Mesenchymal stem cell (in vitro differentiated cells and primary cell): Measurements from ENCODE around the gene PCSK7.

Experiments used
- DNase-seq: peaks from one replicate; pipeline ENCODE4 v3.0.0-alpha.2; 2013
- H2AFZ ChIP-seq: one replicate; pipeline ENCODE4 v1.6.1; 2013; ENCODE audit warnings: low read depth, mild to moderate bottlenecking, control low read depth, inconsistent platforms, low read length, moderate library complexity
- H2AK5ac ChIP-seq: 2 replicates; pipeline ENCODE4 v1.6.1; 2013; ENCODE audit warnings: low read length, moderate library complexity, mild to moderate bottlenecking, inconsistent platforms; ENCODE audit not compliant: severe bottlenecking
- H2BK120ac ChIP-seq: one replicate; pipeline ENCODE4 v1.6.1; 2013; ENCODE audit warnings: low read depth, mild to moderate bottlenecking, inconsistent platforms, low read length, moderate library complexity
- H2BK12ac ChIP-seq, 2 experiments: one replicate each; pipeline ENCODE4 v1.6.1; 2013; ENCODE audit warnings: inconsistent platforms in 2 of 2, low read length in 2 of 2, mild to moderate bottlenecking in 2 of 2, moderate library complexity in 2 of 2, control low read depth in 1 of 2
- H2BK15ac ChIP-seq: one replicate; pipeline ENCODE4 v1.6.1; 2013; ENCODE audit warnings: mild to moderate bottlenecking, low read depth, inconsistent platforms; ENCODE audit not compliant: poor library complexity, severe bottlenecking
- H2BK5ac ChIP-seq: 2 replicates; pipeline ENCODE4 v1.6.1; 2013; ENCODE audit warnings: low read depth, mild to moderate bottlenecking, low read length, control low read depth, inconsistent platforms; ENCODE audit not compliant: poor library complexity, severe bottlenecking
- H3K14ac ChIP-seq, 2 experiments: one replicate each; pipeline ENCODE4 v1.6.1; 2013; ENCODE audit warnings: inconsistent platforms in 2 of 2, low read length in 2 of 2, control low read depth in 1 of 2, mild to moderate bottlenecking in 1 of 2, moderate library complexity in 1 of 2
- H3K18ac ChIP-seq, 2 experiments: one replicate each; pipeline ENCODE4 v1.6.1; 2013; ENCODE audit warnings: inconsistent platforms in 2 of 2, low read length in 2 of 2, control low read depth in 1 of 2, low read depth in 1 of 2, mild to moderate bottlenecking in 1 of 2
- H3K23ac ChIP-seq, 2 experiments: one replicate each; pipeline ENCODE4 v1.6.1; 2013; ENCODE audit warnings: inconsistent platforms in 2 of 2, low read length in 2 of 2, mild to moderate bottlenecking in 2 of 2, moderate library complexity in 2 of 2, control low read depth in 1 of 2
- H3K27ac ChIP-seq: 2 replicates; pipeline ENCODE4 v1.5.1; 2013; ENCODE audit warnings: mild to moderate bottlenecking, moderate library complexity, low read length, control low read depth, inconsistent platforms; ENCODE audit not compliant: poor library complexity, severe bottlenecking
- H3K27me3 ChIP-seq, 2 experiments: 2 replicates each; pipeline versions ENCODE4 v1.6.1 to v1.7.0; 2013; ENCODE audit warnings: low read length in 2 of 2, mild to moderate bottlenecking in 2 of 2, moderate library complexity in 2 of 2, control low read depth in 1 of 2, inconsistent platforms in 1 of 2; ENCODE audit not compliant: control insufficient read depth in 1 of 2, insufficient read depth in 1 of 2
- H3K36me3 ChIP-seq, 2 experiments: 2 replicates each; pipeline versions ENCODE4 v1.6.1 to v1.7.0; 2013; ENCODE audit warnings: low read length in 2 of 2, control low read depth in 1 of 2, inconsistent platforms in 1 of 2, low read depth in 1 of 2, mild to moderate bottlenecking in 1 of 2; ENCODE audit not compliant: insufficient read depth in 2 of 2, control insufficient read depth in 1 of 2
- H3K4ac ChIP-seq, 2 experiments: one replicate each; pipeline ENCODE4 v1.6.1; 2013; ENCODE audit warnings: inconsistent platforms in 2 of 2, low read length in 2 of 2, mild to moderate bottlenecking in 2 of 2, moderate library complexity in 2 of 2, control low read depth in 1 of 2, low read depth in 1 of 2
- H3K4me1 ChIP-seq: 2 replicates; pipeline ENCODE4 v1.6.1; 2013; ENCODE audit warnings: low read depth, low read length, control low read depth; ENCODE audit not compliant: control insufficient read depth, insufficient read depth
- H3K4me2 ChIP-seq: 2 replicates; pipeline ENCODE4 v1.6.1; 2013; ENCODE audit warnings: low read length, mild to moderate bottlenecking, inconsistent platforms; ENCODE audit not compliant: poor library complexity, severe bottlenecking
- H3K4me3 ChIP-seq, 2 experiments: 2 replicates each; pipeline versions ENCODE4 v1.5.1 to v1.7.0; 2013; ENCODE audit warnings: low read length in 2 of 2, mild to moderate bottlenecking in 2 of 2, control low read depth in 1 of 2, low read depth in 1 of 2; ENCODE audit not compliant: insufficient read depth in 1 of 2
- H3K79me1 ChIP-seq: replicated peaks from 2 replicates; pipeline ENCODE4 v1.6.1; 2013; ENCODE audit warnings: mild to moderate bottlenecking, control low read depth, low read length, inconsistent platforms; ENCODE audit not compliant: poor library complexity, severe bottlenecking
- H3K9ac ChIP-seq: 2 replicates; pipeline ENCODE4 v1.7.0; 2013; ENCODE audit warnings: mild to moderate bottlenecking, low read length, moderate library complexity
- H3K9me3 ChIP-seq: 2 replicates; pipeline ENCODE4 v1.7.0; 2013; ENCODE audit warnings: mild to moderate bottlenecking, low read length; ENCODE audit not compliant: control insufficient read depth
- H4K8ac ChIP-seq: one replicate; pipeline ENCODE4 v1.6.1; 2013; ENCODE audit warnings: inconsistent platforms, mild to moderate bottlenecking, low read length, moderate library complexity
- H4K91ac ChIP-seq: one replicate; pipeline ENCODE4 v1.6.1; 2013; ENCODE audit warnings: mild to moderate bottlenecking, low read length, inconsistent platforms
- WGBS: methylation state at CpG from one replicate; pipeline ENCODE4 v1.1.7; 2013; ENCODE audit warnings: mixed read lengths; 5-methylcytosine and 5-hydroxymethylcytosine counted together

PCSK7 gene

GRCh38 chr11:117201658-117202305 is 30.1 kb downstream of the PCSK7 start:
- no peak overlapping the region for H2BK15ac ChIP-seq
- DNase-seq: no peak
- WGBS: 80% methylated on average over 14 of the region's 14 CpGs
- H3K27ac ChIP-seq: peak overlapping the region; percentile 96
- H3K79me1 ChIP-seq: peaks cover 4% of the 10 kb centered on the region
- peaks cover 25 to 51% of the 10 kb centered on the region in 2 experiments for H3K36me3 ChIP-seq
- H2AFZ ChIP-seq: no peak overlapping the region
- no peaks in the 10 kb centered on the region for H3K27me3 ChIP-seq
- no peaks in the 10 kb centered on the region for H3K9me3 ChIP-seq
- H3K18ac ChIP-seq: peak overlapping the region in 1 of 2 experiments; percentile 18
- H2AK5ac ChIP-seq: peak overlapping the region; percentile 11
- peak overlapping the region; percentile 58 for H4K8ac ChIP-seq
- no peak overlapping the region for H2BK120ac ChIP-seq
- H3K14ac ChIP-seq: no peak overlapping the region
- H3K23ac ChIP-seq: no peak overlapping the region
- peak overlapping the region; percentile 86 for H3K9ac ChIP-seq
- peaks cover 60% of the 10 kb centered on the region for H3K4me1 ChIP-seq
- H3K4me2 ChIP-seq: peak overlapping the region; percentile 85
- peak overlapping the region; percentile 63 to 69 for H3K4me3 ChIP-seq
- H3K4ac ChIP-seq: no peak overlapping the region
- peak overlapping the region in 1 of 2 experiments; percentile 49 for H2BK12ac ChIP-seq
- no peak overlapping the region for H4K91ac ChIP-seq
- H2BK5ac ChIP-seq: no peak overlapping the region

- Histone ChIP-seq H2BK12ac (peak overlapping the region in 1 of 2 experiments; percentile 19), H4K8ac (peak overlapping the region; percentile 58), H3K79me1 (peaks cover 4% of the 10 kb centered on the region), H3K36me3 (peaks cover 29 to 55% of the 10 kb centered on the region in 2 experiments), H2AFZ (no peak overlapping the region), H2BK120ac (no peak overlapping the region), H2BK5ac (no peak overlapping the region), H3K9ac (peak overlapping the region; percentile 86), H3K9me3 (no peaks in the 10 kb centered on the region), H3K23ac (peak overlapping the region in 1 of 2 experiments; percentile 23), H2BK15ac (no peak overlapping the region), H3K18ac (no peak overlapping the region), H2AK5ac (no peak overlapping the region), H3K14ac (peak overlapping the region in 1 of 2 experiments; percentile 68), H3K27ac (peak overlapping the region; percentile 96), H3K4me3 (peak overlapping the region; percentile 63 to 69), H3K4me1 (peaks cover 57% of the 10 kb centered on the region), H4K91ac (no peak overlapping the region), H3K4me2 (peak overlapping the region; percentile 85), H3K4ac (peak overlapping the region in 1 of 2 experiments; percentile 21), H3K27me3 (no peaks in the 10 kb centered on the region)
- WGBS: 75% methylated on average over 11 of the region's 12 CpGs
- DNase-seq: peak; percentile 45
These were observed 30.8 kb downstream of the PCSK7 start for GRCh38 chr11:117200813-117201657.

- WGBS: 30% methylated on average over 12 of the region's 13 CpGs
- peak overlapping the region; percentile 85 for H3K4me2 ChIP-seq
- peak overlapping the region in 1 of 2 experiments; percentile 84 for H2BK12ac ChIP-seq
- H3K27ac ChIP-seq: peak overlapping the region; percentile 96
- peak overlapping the region; percentile 71 for H2BK5ac ChIP-seq
- H2AFZ ChIP-seq: no peak overlapping the region
- peaks cover 53% of the 10 kb centered on the region for H3K4me1 ChIP-seq
- H3K4ac ChIP-seq: peak overlapping the region in 1 of 2 experiments; percentile 32
- peak overlapping the region; percentile 86 for H3K9ac ChIP-seq
- no peaks in the 10 kb centered on the region for H3K27me3 ChIP-seq
- H3K36me3 ChIP-seq: peaks cover 29 to 54% of the 10 kb centered on the region in 2 experiments
- peak overlapping the region; percentile 54 to 75 for H3K18ac ChIP-seq
- H4K8ac ChIP-seq: peak overlapping the region; percentile 1
- no peaks in the 10 kb centered on the region for H3K9me3 ChIP-seq
- no peak overlapping the region for H2BK15ac ChIP-seq
- peak overlapping the region in 1 of 2 experiments; percentile 74 for H3K23ac ChIP-seq
- peak overlapping the region in 1 of 2 experiments; percentile 85 for H3K14ac ChIP-seq
- peaks cover 4% of the 10 kb centered on the region for H3K79me1 ChIP-seq
- peak overlapping the region; percentile 28 for H2AK5ac ChIP-seq
- H2BK120ac ChIP-seq: no peak overlapping the region
- DNase-seq: no peak
- H3K4me3 ChIP-seq: peak overlapping the region; percentile 63 to 69
- H4K91ac ChIP-seq: peak overlapping the region; percentile 67
These were observed 31.7 kb downstream of the PCSK7 start for GRCh38 chr11:117199916-117200812.
